Transverse colon (tissue), 4 donors: ENCODE results near the gene RHOH. TPM values are rescaled to one million over a fixed set of nuclear protein-coding genes. Genes with fewer than 3 reads are reported as not detected.

Experiments
- DNase-seq: peaks from one replicate; pipeline ENCODE4 v3.0.0-alpha.2; 2019
- H3K27ac ChIP-seq, 4 donors: fragments of 200-600 bp; sonication (generic); 2 replicates each; pipeline ENCODE4 v1.5.1; 2016 to 2018; ENCODE audit warnings: inconsistent platforms in 4 of 4
- H3K27me3 ChIP-seq: fragments of 200-600 bp; sonication (generic); 2 replicates; pipeline ENCODE4 v1.5.1; 2017; ENCODE audit warnings: inconsistent platforms
- H3K36me3 ChIP-seq, 4 donors: fragments of 200-600 bp; sonication (generic); 2 replicates each; pipeline ENCODE4 v1.5.1; 2017 to 2019; ENCODE audit warnings: inconsistent platforms in 4 of 4
- H3K4me1 ChIP-seq, 4 donors: fragments of 200-600 bp; sonication (generic); 2 replicates each; pipeline ENCODE4 v1.5.1; 2017 to 2020; ENCODE audit warnings: inconsistent platforms in 4 of 4
- H3K4me3 ChIP-seq, 4 donors: fragments of 200-600 bp; sonication (generic); 1 replicate in 1 of 4; 2 replicates in 3 of 4; pipeline versions ENCODE4 v1.5.1 to v1.6.1; 2017 to 2019; ENCODE audit warnings: inconsistent platforms in 4 of 4
- H3K9me3 ChIP-seq, 2 donors: fragments of 200-600 bp; sonication (generic); 2 replicates each; pipeline ENCODE4 v1.5.1; 2017 to 2019; ENCODE audit warnings: inconsistent platforms in 2 of 2
- EP300 ChIP-seq: sonication (generic); formaldehyde crosslinking; IDR thresholded peaks from one replicate; pipeline ENCODE4 v1.6.1; 2017; ENCODE audit warnings: antibody characterized with exemption, low read depth
- POLR2A ChIP-seq: fragments of 450-650 bp; IDR thresholded peaks from one replicate; pipeline ENCODE4 v1.6.1; 2016; ENCODE audit warnings: antibody characterized with exemption, mild to moderate bottlenecking, moderate library complexity
- POLR2AphosphoS5 ChIP-seq, 3 donors: sonication (generic); formaldehyde crosslinking; IDR thresholded peaks; one replicate each; pipeline ENCODE4 v1.6.1; 2016; ENCODE audit warnings: antibody characterized with exemption in 3 of 3
- WGBS, 2 donors: methylation state at CpG; one replicate each; pipeline ENCODE4 v1.1.5; 2018; ENCODE audit warnings: low coverage in 1 of 2; 5-methylcytosine and 5-hydroxymethylcytosine counted together
- in situ Hi-C, 4 donors: fragments of 200-750 bp; cut with MboI; loops; one replicate each; pipeline versions ENCODE4 v1.15.0 to v1.15.1; 2017; ENCODE audit warnings: low sequenced_read_pairs in 3 of 4, low pct_ligation_motif_present in 1 of 4, low pct_unique_long_range_greater_than_20kb in 1 of 4
- intact Hi-C: fragments of 100-400 bp; cut with DNase I; formaldehyde crosslinking; loops from one replicate; pipeline ENCODE4 v1.15.1; 2023; ENCODE audit warnings: low total_unique reads
- total RNA-seq, 4 donors: library from RNA; depleted of rRNA; stranded (reverse); fragments of >200 nt; gene quantifications; one replicate each; pipeline ENCODE4 v1.1.0, GENCODE V29; 2016
- TF ChIP-seq, protein P1 (sequence below), 5 experiments: fragments of 200-600 bp in 3 of 5; fragments of 450-650 bp in 2 of 5; sonication (generic) in 3 of 5; IDR thresholded peaks; 1 replicate in 2 of 5; 2 replicates in 3 of 5; pipeline ENCODE4 v1.5.1; 2016 to 2017; ENCODE audit warnings: antibody characterized with exemption in 5 of 5, inconsistent platforms in 3 of 5, mild to moderate bottlenecking in 2 of 5, moderate library complexity in 1 of 5

Gene RHOH
- total RNA-seq, 4 donors from 2014 or later: 4.1 to 10.3 (median 4.1) TPM; not detected in 1

DNA sequence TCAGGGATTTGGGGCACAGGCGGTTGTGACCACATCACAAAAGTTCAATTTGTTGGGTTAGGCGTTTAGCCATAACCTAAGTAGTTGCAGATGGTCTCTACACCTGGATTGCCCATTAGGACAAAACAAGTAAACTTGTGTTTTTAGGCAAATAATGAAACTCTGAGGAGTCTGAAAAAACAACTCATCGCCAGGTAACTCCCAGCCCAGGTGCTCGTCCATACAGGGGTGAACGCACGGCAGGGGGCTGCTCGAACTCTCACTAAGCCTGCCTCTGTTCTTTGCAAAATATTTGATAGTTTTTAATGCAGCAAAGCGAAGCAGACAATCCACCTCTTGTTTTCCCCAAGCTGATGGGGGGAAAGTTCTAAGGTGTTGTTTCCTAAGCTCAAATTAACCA is 559 bp upstream of the RHOH start:
- intact Hi-C loops: no loop called here
- in situ Hi-C loops: no loop called here
- peak overlapping the region; percentile 55 to 82 (median 72) for H3K27ac ChIP-seq
- H3K36me3 ChIP-seq: no peaks in the 10 kb centered on the region
- no peaks in the 10 kb centered on the region for H3K9me3 ChIP-seq
- 56 to 68% methylated on average over 4 to 8 of the region's 8 CpGs for WGBS, 2 donors
- TF ChIP-seq EP300 (no peak), POLR2AphosphoS5 (IDR thresholded peaks at IDR 0.05) (no peak), POLR2A (no peak)
- TF ChIP-seq, protein P1, sequence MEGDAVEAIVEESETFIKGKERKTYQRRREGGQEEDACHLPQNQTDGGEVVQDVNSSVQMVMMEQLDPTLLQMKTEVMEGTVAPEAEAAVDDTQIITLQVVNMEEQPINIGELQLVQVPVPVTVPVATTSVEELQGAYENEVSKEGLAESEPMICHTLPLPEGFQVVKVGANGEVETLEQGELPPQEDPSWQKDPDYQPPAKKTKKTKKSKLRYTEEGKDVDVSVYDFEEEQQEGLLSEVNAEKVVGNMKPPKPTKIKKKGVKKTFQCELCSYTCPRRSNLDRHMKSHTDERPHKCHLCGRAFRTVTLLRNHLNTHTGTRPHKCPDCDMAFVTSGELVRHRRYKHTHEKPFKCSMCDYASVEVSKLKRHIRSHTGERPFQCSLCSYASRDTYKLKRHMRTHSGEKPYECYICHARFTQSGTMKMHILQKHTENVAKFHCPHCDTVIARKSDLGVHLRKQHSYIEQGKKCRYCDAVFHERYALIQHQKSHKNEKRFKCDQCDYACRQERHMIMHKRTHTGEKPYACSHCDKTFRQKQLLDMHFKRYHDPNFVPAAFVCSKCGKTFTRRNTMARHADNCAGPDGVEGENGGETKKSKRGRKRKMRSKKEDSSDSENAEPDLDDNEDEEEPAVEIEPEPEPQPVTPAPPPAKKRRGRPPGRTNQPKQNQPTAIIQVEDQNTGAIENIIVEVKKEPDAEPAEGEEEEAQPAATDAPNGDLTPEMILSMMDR (IDR thresholded peaks at IDR 0.05): no peak
- H3K4me1 ChIP-seq: peaks cover 7 to 27% (median 13%) of the 10 kb centered on the region in 4 donors
- DNase-seq: no peak
- H3K27me3 ChIP-seq: peaks cover 25% of the 10 kb centered on the region
- H3K4me3 ChIP-seq: peak overlapping the region in 1 of 4 donors; percentile 40

DNA sequence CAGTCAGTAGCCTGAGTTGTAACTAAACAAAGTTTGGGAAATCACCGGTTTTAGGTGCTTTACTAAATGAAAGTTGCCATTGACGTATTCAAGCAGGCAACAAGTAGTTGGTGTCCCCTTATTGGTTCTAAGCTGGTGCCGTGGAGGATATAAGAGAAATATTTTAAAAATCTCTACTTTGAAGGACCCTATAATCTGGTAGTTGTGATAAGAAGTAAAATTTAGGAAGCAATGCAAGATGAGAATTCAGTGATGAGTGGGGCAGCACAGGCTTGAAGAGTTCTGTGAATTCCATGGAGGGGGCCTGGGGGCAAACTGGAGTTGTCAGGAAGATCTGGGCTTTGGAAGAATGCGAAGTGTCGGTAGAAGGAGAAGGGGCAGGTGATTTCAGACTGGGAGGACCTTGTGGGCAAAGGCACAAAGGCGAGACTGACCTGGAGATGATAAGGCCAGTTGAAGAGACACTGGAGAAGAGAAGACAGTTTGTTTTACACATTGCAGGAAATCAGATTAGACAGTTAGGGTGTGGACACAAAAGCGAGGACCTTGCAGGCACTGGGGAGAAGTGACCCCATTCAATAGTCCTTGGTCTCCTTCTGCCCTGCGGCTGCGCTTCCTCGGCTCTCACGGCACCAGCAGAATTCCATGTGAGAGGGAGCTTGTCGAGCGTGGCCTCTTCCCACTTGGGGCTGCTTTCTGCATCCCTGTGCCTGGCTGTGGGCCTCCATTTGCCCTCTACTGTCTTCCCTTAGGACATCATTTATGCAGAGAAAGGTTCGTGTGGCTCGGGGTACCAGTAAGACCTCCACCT is 1.3 kb downstream of the RHOH start:
- TF ChIP-seq POLR2AphosphoS5 (IDR thresholded peaks at IDR 0.05): peak in 1 of 3 donors; percentile 8
- TF ChIP-seq, protein P1 (IDR thresholded peaks at IDR 0.05): no peak
- TF ChIP-seq POLR2A: peak; percentile 32
- no peak for TF ChIP-seq EP300
- Histone ChIP-seq H3K27ac (peak overlapping the region; percentile 55 to 82 (median 72)), H3K4me1 (peaks cover 2 to 12% (median 5%) of the 10 kb centered on the region in 4 donors), H3K27me3 (peaks cover 20% of the 10 kb centered on the region), H3K9me3 (no peaks in the 10 kb centered on the region), H3K36me3 (no peaks in the 10 kb centered on the region), H3K4me3 (peak overlapping the region in 3 of 4 donors; percentile 9 to 40 (median 19))
- intact Hi-C loops: no loop called here
- in situ Hi-C loops: no loop called here
- DNase-seq: peak; percentile 22
- WGBS, 2 donors: 61 to 80% methylated on average over 5 to 15 of the region's 15 CpGs

DNA sequence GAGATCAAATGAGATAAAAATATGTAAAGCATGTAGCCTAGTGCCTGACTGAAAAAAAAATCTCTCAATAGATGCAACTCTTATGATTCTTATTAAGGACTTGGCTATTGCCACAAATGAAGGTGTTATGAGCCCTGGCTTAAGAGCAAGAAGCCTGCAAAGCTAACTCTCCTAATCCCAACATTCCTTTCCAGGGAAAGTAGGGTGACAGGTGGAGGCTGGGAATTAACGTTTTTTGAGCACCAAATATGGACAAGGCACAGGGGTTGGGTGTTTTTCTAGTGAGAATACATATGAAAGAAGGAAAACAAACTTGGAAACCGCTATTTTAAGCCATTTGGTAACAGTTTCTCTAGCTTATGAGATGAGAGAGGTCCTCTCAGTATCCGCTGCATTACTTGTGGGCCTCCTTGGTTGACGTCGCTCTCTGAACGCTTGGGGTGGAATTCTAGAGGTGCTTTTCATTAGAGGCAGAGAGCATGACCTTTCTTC is 2.4 kb downstream of the RHOH start:
- in situ Hi-C loops: no loop called here
- peaks cover 2 to 6% (median 4%) of the 10 kb centered on the region in 4 donors for H3K4me1 ChIP-seq
- TF ChIP-seq, protein P1 (IDR thresholded peaks at IDR 0.05): no peak
- TF ChIP-seq POLR2A (no peak), POLR2AphosphoS5 (IDR thresholded peaks at IDR 0.05) (no peak), EP300 (no peak)
- H3K27me3 ChIP-seq: peaks cover 17% of the 10 kb centered on the region
- WGBS, 2 donors: 0 to 64% methylated on average over 1 to 6 of the region's 6 CpGs
- H3K27ac ChIP-seq: peak overlapping the region; percentile 55 to 82 (median 72)
- intact Hi-C loops: no loop called here
- no peak for DNase-seq
- no peaks in the 10 kb centered on the region for H3K36me3 ChIP-seq
- H3K4me3 ChIP-seq: peak overlapping the region in 2 of 4 donors; percentile 0 to 40
- H3K9me3 ChIP-seq: no peaks in the 10 kb centered on the region

DNA sequence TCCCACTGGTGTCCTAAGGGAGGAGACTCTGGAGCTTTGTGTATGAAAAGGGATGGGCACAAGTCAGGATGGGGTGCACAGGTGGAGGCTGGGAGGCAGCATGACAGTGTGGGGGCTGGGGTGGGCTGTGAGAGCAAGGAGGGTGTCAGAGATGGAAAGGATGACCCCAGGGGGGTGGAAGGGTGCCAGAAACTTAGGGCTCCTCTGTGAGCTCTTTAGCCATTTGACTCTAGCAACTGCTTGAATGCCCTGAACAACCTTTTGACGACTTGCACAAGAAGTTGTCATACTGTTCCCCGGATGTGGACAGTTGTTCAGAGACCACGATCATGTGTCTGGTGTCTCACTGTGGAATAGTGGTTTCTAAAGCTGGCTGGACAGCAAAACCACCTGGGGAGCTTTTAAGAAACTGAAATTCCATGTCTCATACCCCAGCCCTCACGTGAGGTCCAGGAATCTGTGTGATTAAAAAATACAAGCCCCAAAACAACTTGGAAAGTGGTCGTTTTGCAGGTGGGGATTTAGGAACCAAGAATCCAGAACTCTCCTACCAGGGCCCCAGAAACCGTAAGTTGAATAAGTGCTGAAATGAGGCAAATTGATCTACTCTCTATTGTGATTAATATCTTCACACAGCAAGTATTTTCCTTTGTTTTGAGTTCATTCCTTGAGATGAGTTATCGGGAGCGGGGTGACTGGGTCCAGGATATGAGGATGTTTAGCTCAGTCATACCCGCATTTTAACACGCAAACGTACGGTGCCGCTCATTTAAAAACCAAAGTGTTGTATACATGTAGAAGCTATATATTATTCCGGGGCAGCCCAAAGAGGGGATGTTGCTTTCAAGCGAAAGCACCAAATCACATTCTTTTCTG is 3.4 kb downstream of the RHOH start:
- 63 to 72% methylated on average over 11 to 15 of the region's 15 CpGs for WGBS, 2 donors
- Histone ChIP-seq H3K36me3 (no peaks in the 10 kb centered on the region), H3K4me3 (peak overlapping the region in 1 of 4 donors; percentile 40), H3K9me3 (no peaks in the 10 kb centered on the region), H3K27ac (peak overlapping the region; percentile 55 to 82 (median 72)), H3K27me3 (peaks cover 15% of the 10 kb centered on the region), H3K4me1 (peaks cover 0 to 4% (median 0%) of the 10 kb centered on the region in 4 donors)
- in situ Hi-C loops: no loop called here
- TF ChIP-seq, protein P1 (IDR thresholded peaks at IDR 0.05): no peak
- peak; percentile 36 to 81 (median 75) for TF ChIP-seq POLR2AphosphoS5 (IDR thresholded peaks at IDR 0.05)
- TF ChIP-seq EP300: no peak
- peak; percentile 67 for TF ChIP-seq POLR2A
- peak; percentile 60 for DNase-seq
- intact Hi-C loops: no loop called here
